Tongue (tissue), 1 donor: ENCODE results near the gene PCDHB8. TPM values are rescaled to one million over a fixed set of nuclear protein-coding genes. Genes with fewer than 3 reads are reported as not detected.

Source experiments
- total RNA-seq: library from RNA; depleted of rRNA; stranded (reverse); fragments of >200 nt; gene quantifications from one replicate; pipeline ENCODE4 v1.2.3, GENCODE V29; 2014

The PCDHB8 gene
- total RNA-seq, 1 donor from 2014 or later: 2.3 TPM

Other genes with a start within 250 kb of the PCDHB8 start
- 4.6 TPM for gene PCDHAC2, start 211.3 kb upstream of the PCDHB8 start, total RNA-seq
- not detected for gene PCDHB1, start 126.4 kb upstream of the PCDHB8 start, total RNA-seq
- 4.4 TPM for gene PCDHB2, start 83.2 kb upstream of the PCDHB8 start, total RNA-seq
- 3.7 TPM for gene PCDHB3, start 77.3 kb upstream of the PCDHB8 start, total RNA-seq
- gene PCDHB4, start 56.0 kb upstream of the PCDHB8 start, total RNA-seq: 4.0 TPM
- 5.6 TPM for gene PCDHB5, start 42.6 kb upstream of the PCDHB8 start, total RNA-seq
- 0.82 TPM for gene PCDHB6, start 27.7 kb upstream of the PCDHB8 start, total RNA-seq
- gene PCDHB7, start 5.1 kb upstream of the PCDHB8 start, total RNA-seq: 3.3 TPM
- gene PCDHB16, start 4.6 kb downstream of the PCDHB8 start, total RNA-seq: 4.1 TPM
- gene PCDHB9, start 9.4 kb downstream of the PCDHB8 start, total RNA-seq: 1.7 TPM
- gene PCDHB10, start 14.6 kb downstream of the PCDHB8 start, total RNA-seq: 6.1 TPM
- 5.9 TPM for gene PCDHB11, start 21.8 kb downstream of the PCDHB8 start, total RNA-seq
- 4.8 TPM for gene PCDHB12, start 30.9 kb downstream of the PCDHB8 start, total RNA-seq
- gene PCDHB13, start 36.1 kb downstream of the PCDHB8 start, total RNA-seq: 4.4 TPM
- gene PCDHB14, start 45.6 kb downstream of the PCDHB8 start, total RNA-seq: 7.8 TPM
- 9.9 TPM for gene PCDHB15, start 67.6 kb downstream of the PCDHB8 start, total RNA-seq
- not detected for gene SLC25A2, start 126.3 kb downstream of the PCDHB8 start, total RNA-seq
- gene TAF7, start 143.0 kb downstream of the PCDHB8 start, total RNA-seq: 93.2 TPM
- 1.8 TPM for gene PCDHGA1, start 152.7 kb downstream of the PCDHB8 start, total RNA-seq
- gene PCDHGA2, start 161.0 kb downstream of the PCDHB8 start, total RNA-seq: 3.7 TPM
- 3.9 TPM for gene PCDHGA3, start 166.0 kb downstream of the PCDHB8 start, total RNA-seq
- gene PCDHGB1, start 172.3 kb downstream of the PCDHB8 start, total RNA-seq: 3.7 TPM
- gene PCDHGA4, start 177.2 kb downstream of the PCDHB8 start, total RNA-seq: 3.9 TPM
- gene PCDHGB2, start 182.2 kb downstream of the PCDHB8 start, total RNA-seq: 4.2 TPM
- 6.1 TPM for gene PCDHGA5, start 186.4 kb downstream of the PCDHB8 start, total RNA-seq
- 5.7 TPM for gene PCDHGB3, start 192.5 kb downstream of the PCDHB8 start, total RNA-seq
- gene PCDHGA6, start 196.1 kb downstream of the PCDHB8 start, total RNA-seq: 4.8 TPM
- 6.3 TPM for gene PCDHGA7, start 205.0 kb downstream of the PCDHB8 start, total RNA-seq
- gene PCDHGB4, start 209.9 kb downstream of the PCDHB8 start, total RNA-seq: 5.9 TPM
- gene PCDHGA8, start 214.8 kb downstream of the PCDHB8 start, total RNA-seq: 3.0 TPM
- gene PCDHGB5, start 220.2 kb downstream of the PCDHB8 start, total RNA-seq: 11.3 TPM
- gene PCDHGA9, start 225.0 kb downstream of the PCDHB8 start, total RNA-seq: 12.2 TPM
- 9.3 TPM for gene PCDHGB6, start 230.2 kb downstream of the PCDHB8 start, total RNA-seq
- 6.1 TPM for gene PCDHGA10, start 235.2 kb downstream of the PCDHB8 start, total RNA-seq
- 10.3 TPM for gene PCDHGB7, start 239.9 kb downstream of the PCDHB8 start, total RNA-seq
- gene PCDHGA11, start 243.3 kb downstream of the PCDHB8 start, total RNA-seq: 7.5 TPM